GM19467 (cell line): ENCODE results near the gene PTTG1IP.

Source experiments
- ATAC-seq: cut with Tn5 transposase; IDR thresholded peaks from one replicate; pipeline ENCODE4 v1.9.1; 2021; ENCODE audit warnings: mild to moderate bottlenecking, moderate library complexity; ENCODE audit not compliant: unreplicated experiment

The PTTG1IP gene

DNA sequence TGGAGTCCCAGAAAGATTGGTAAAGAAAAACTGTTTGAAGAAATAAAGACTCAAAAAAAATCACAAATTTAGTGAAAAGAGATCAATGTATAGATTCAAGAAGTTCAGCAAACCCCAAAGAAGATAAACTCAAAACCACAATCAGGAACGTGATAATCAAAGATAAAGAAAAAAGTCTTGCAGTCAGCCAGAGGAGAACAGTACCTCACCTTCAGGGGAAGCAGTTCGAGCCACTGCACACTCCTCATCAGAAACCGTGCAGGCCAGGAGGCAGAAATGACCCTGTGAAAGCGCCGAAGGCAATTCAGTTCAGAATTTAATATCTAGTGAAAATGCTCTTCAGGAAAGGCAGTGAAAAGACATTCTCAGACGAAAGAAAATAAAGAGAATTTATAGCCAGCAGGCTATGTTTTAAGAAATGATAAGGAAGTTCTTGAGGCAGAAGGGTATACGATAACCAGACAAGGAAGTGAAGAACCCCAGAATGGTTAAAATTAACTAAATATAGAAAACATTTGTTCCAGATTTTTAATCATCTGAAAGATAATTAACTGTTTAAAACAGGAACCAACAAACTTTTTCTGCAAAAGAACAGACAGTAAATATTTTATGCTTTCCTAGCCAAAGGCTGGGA, 42.1 kb downstream of the PTTG1IP start:
- ATAC-seq: no peak

GRCh38 chr21:44829507-44830092, 43.9 kb downstream of the PTTG1IP start:
- no peak for ATAC-seq

DNA sequence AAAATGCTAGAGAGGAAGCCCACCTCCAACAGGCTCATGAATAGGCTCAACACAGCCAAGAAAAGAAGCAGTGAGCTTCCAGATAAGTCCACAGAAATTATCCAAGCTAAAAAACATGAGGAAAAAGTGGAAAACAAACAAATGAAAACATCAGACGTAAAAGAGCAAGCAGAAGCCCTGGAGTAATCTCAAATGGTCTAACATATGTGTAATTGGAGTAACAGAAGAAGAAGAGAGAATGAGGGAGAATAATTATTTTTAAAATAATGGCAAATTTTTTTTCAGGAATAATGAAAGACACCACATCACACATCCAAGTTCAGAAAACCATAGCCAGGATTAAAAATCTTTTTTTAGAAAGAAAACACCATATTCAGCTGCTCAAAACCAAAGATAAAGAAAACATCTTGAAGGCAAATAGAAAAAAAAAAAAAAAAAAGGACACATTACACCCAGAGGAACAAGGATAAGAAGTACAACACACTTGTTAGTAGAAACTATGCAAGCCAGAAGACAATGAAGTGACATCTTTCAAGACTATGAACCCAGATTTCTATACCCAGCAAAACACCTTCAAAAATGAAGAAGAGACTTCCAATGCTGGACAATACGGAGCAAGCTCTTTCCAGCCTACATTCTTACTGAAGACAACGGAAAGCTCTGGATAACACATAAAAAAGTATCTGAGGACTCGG, 45.0 kb downstream of the PTTG1IP start:
- ATAC-seq: no peak

DNA sequence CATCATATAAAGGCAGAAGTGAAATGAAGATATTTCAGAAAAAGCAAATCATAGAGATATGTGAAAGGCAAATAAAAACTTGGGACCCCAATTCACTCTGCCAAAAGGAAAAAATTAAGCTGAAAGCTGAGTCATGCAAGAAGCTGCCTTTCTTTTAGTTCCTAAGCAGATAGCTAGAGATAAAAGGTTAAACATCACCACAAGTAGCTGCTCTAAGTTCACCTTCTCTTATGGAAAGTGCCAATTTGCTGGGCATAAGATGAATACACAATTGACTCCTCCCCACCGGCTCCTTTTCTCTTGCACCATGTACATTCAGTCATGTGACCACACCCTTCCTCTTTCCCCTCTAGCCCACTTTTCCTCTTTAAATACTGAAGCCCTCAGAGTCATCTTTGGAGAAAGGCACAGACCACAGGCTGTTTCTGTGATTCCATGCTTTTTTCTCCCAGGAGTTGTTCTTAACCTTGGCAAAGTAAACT, 50.3 kb downstream of the PTTG1IP start:
- ATAC-seq: no peak

DNA sequence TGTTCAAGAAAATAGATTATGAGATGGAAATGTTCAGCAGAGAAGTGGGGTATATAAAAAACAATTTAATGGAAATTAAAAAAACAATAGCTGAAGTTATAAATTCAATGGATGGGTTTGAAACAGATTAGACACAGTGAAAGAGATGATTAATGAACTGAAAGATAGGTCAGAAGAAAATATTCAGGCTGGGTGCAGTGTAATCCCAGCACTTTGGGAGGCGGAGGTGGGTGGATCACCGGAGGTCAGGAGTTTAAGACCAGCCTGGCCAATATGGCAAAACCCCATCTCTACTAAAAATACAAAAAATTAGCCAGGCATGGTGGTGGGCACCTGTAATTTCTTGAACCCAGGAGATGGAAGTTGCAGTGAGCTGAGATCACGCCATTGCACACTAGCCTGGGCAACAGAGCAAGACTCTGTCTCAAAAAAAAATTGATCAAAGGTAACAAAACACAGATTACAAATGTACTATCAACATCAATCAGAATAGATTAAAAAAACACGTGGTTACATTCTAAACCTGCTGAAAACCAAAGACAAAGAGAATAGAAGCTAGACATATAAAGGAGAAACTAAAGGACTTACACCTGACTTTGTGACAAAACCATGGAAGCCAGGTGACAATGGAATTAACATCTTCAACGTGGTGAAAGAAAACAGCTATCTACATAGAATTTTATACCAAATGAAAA, 50.9 kb downstream of the PTTG1IP start:
- no peak for ATAC-seq

DNA sequence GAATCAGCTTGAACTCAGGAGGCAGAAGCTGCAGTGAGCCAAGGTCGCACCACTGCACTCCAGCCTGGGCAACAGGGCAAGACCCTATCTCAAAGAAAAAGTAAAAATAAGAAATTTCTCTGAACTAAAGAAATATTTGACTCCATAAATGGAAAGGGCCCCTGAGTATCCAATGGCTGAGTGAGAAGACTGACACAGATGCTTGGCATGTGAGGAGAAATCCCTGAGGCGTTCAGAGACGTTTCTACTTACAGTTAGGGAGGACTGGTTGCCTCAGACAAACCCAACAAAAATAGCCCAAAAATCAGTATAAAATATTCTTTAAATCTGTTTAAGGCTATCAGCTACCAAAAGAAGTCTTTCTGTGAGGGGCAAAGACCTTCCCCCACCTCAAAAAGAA, 52.6 kb downstream of the PTTG1IP start:
- no peak for ATAC-seq

DNA sequence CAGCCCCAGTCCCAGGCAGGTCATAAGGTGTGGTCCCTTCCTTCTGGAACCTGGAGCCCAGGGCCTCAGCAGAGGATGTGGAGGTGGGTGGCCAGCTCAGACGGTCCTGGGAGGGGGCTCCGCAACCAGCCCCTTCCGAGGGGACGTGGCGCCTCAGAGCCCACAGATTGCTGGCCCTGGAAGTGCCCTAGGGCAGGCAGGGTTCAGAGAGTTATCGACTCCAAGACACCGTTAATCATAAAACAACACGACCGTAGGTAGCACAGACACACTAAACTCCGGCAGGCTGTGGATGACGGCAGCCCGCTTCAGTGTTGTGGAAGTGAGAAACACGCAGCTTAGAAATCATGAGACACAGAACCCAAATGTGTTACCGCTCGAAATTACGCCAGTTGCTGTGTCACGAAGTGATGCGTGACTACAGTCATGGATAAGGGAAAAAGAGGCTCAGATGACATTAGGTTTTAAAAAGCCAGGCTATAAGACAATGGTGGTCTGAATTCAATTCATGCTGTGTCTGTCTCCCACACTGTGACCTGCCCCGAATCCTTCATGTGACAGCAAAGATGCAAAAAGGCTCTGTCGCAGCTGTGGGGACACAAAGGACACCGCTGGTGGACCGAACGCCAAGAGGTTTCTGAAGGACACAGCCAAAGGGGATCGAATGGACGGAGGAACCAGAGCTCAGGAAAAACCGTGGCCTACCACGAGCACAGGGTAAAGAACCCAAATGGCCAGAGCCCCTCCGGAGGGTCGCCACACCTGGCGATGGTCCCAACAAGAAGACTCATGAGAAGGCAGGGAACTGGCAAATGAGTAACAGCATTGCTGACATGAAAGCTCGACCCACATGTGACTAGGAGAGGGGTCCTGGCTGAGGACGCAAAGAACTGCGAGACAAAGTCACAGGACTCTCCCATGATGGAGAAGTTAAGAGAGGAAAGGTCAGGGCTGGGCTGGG, 53.9 kb downstream of the PTTG1IP start:
- ATAC-seq: no peak

GRCh38 chr21:44818640-44819011, 54.9 kb downstream of the PTTG1IP start:
- ATAC-seq: no peak

DNA sequence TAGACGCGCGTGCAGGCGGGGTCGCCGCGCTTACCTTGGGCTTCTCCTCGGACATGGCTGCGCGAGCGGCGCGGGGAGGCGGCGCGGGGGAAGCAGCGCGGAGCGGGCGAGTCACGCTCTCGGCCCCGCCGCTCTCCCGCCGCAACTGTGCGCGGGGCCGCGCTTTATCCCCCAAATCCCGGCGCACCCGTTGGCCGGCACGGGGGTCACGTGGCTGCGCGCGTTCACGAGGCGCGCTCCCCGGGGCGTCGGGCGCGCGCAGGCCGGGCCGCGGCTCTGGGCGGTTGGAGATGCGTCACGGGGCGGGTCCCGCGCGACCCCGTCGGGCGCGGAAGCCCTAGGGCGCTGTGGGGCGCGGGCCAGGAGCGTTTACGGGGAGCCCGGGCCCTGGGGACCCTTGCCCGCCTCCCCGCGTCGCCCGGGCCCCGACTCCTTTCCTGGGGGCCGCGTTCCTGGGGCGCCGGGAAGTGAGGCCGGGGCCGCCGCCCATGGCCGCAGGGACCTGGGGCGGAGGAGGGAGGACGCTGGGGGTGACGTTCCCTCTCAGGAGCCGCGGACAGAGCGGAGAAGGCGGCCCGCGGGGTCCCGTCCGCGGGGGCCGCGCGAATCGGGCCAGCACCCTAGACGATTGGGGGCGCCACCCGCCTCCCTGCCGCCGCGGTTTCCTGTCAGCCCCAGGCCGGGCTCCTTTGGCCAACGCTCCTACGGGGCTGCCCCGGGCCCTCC, 55.4 kb downstream of the PTTG1IP start, which contains the start of gene SUMO3:
SUMO3 (minus strand) TSS at position 149 of the 726 bp plus-strand sequence; CDS start at position 55, 94 bp downstream.
- peak; percentile 56 for ATAC-seq

GRCh38 chr21:44817506-44817880, 56.0 kb downstream of the PTTG1IP start:
- ATAC-seq: peak; percentile 54

- no peak for ATAC-seq
Measured at GRCh38 chr21:44816761-44817505, 56.6 kb downstream of the PTTG1IP start.

DNA sequence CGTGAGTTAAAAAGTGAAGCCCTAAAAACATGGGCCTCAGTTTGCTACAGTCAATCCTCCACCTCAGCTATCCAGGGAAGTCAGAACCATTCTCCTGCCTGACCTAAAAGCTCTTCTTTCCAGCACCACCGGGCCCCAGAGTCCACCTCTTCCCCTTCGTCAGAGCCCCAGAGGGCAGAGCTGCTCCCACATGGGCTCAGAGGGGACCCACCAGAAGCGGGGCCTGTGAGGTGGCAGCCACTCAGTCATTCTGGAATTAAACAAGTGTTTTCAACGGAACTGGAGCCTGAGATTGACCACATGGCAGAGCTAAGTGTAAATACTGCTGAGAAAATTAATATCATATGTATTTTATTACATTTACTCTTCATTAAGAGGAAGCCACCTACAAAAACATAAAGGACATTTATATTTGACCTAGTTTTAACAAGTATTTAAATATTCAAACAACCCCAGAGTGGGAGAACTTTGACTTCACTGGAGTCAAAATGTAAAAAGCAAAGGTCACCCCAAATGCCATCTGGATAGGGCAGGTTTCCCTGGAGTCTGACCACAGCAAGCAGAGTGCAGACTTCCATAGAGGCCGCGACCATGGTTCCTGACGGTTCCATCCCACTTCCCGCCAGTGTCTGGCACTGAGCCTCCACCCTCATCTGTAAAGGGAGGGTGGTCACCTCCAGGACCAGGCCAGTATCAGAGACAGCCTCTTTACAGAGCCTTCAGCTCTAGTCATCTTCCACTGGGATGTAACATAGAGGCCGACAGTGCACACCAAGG, 57.5 kb downstream of the PTTG1IP start:
- ATAC-seq: no peak

GRCh38 chr21:44815225-44815624, 58.3 kb downstream of the PTTG1IP start:
- ATAC-seq: no peak

DNA sequence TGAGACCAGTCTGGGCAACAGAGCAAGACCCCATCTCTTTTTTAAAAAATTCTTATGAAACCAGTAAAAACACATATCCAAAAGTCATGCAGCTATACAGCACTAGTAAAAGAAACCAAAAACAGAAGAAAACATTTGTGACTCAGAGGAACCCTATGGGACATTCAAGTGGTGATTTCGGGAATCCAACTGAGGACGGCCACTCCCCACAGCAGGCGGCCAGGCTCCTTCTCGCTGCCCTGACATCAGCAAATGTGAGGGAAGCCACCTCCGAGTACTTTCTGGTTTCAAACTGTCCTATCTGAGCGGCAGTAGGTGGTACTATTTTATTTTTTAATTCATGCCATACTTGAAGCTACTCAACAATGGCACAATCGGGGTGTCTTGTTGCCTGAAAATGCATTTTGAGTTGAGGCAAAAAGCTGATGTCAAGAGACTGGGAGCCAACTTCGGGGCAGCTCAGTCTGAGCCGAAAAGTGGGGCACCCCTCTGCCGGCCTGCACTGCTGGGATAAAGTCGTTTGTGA, 58.9 kb downstream of the PTTG1IP start:
- no peak for ATAC-seq

- no peak for ATAC-seq
Measured at GRCh38 chr21:44813727-44814126, 59.8 kb downstream of the PTTG1IP start.

- ATAC-seq: no peak
Measured at GRCh38 chr21:44813149-44813548, 60.3 kb downstream of the PTTG1IP start.

DNA sequence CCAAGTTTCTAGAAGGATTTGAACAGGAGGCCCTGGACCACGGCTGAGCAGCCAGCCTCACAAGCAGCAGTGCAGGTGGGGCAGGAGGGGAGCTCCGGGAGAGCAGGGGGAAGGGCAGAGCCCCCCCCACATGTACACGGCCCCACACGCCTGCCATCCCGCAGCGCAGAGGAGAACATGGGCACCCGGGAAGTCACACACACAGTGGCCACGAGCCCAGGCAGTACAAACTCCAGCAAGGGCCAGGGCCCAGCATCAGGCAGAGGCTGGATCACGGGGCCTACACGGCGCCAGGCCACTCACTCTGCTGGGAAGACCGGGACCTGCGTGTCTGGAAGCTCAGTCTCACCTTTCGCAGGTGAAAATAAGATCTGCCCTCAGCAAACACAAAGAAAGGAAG, 60.9 kb downstream of the PTTG1IP start:
- ATAC-seq: no peak

GRCh38 chr21:44810779-44811178, 62.7 kb downstream of the PTTG1IP start:
- ATAC-seq: no peak
